Smooth muscle cell (in vitro differentiated cells): ENCODE measurements around the gene GCSAML. TPM values are rescaled to one million over a fixed set of nuclear protein-coding genes. Genes with fewer than 3 reads are reported as not detected.

Source experiments
- DNase-seq: peaks from one replicate; lab custom pipeline; 2025; ENCODE audit not compliant: unreplicated experiment; lab: John Stamatoyannopoulos, UW
- H2AFZ ChIP-seq: fragments of 200-600 bp; sonication (generic); 2 replicates; pipeline ENCODE4 v1.6.0; 2016; ENCODE audit warnings: antibody characterized with exemption, low read depth, mild to moderate bottlenecking
- H3F3A ChIP-seq: fragments of 200-600 bp; sonication (generic); 2 replicates; pipeline ENCODE4 v1.6.0; 2017; ENCODE audit warnings: antibody characterized with exemption, low read depth
- H3K27ac ChIP-seq: fragments of 200-600 bp; sonication (generic); 2 replicates; pipeline ENCODE4 v1.5.1; 2016; ENCODE audit warnings: low read depth, mild to moderate bottlenecking
- H3K27me3 ChIP-seq: fragments of 200-600 bp; sonication (generic); 2 replicates; pipeline ENCODE4 v1.6.1; 2016; ENCODE audit warnings: low read depth, mild to moderate bottlenecking
- H3K36me3 ChIP-seq: fragments of 200-600 bp; sonication (generic); 2 replicates; pipeline ENCODE4 v1.5.1; 2016; ENCODE audit warnings: low read depth
- H3K4me1 ChIP-seq: fragments of 200-600 bp; sonication (generic); 2 replicates; pipeline ENCODE4 v1.5.1; 2016; ENCODE audit warnings: low read depth
- H3K4me2 ChIP-seq: fragments of 200-600 bp; sonication (generic); 2 replicates; pipeline ENCODE4 v1.6.0; 2016; ENCODE audit warnings: mild to moderate bottlenecking
- H3K4me3 ChIP-seq: fragments of 200-600 bp; sonication (generic); 2 replicates; pipeline ENCODE4 v1.5.1; 2016; ENCODE audit warnings: mild to moderate bottlenecking
- H3K79me2 ChIP-seq: fragments of 200-600 bp; sonication (generic); 2 replicates; pipeline ENCODE4 v1.6.0; 2016; ENCODE audit warnings: low read depth, mild to moderate bottlenecking
- H3K9ac ChIP-seq: fragments of 200-600 bp; sonication (generic); 2 replicates; pipeline ENCODE4 v1.6.0; 2016; ENCODE audit warnings: low read depth
- H3K9me3 ChIP-seq: fragments of 200-600 bp; sonication (generic); replicated peaks from 2 replicates; pipeline ENCODE4 v1.5.1; 2016; ENCODE audit warnings: low read depth
- H4K20me1 ChIP-seq: fragments of 200-600 bp; sonication (generic); 2 replicates; pipeline ENCODE4 v1.6.0; 2016; ENCODE audit warnings: low read depth
- CTCF ChIP-seq: fragments of 200-600 bp; sonication (generic); IDR thresholded peaks from 2 replicates; pipeline ENCODE4 v1.5.1; 2017; ENCODE audit warnings: borderline replicate concordance, mild to moderate bottlenecking, antibody characterized with exemption; ENCODE audit not compliant: insufficient read depth, poor library complexity, severe bottlenecking
- WGBS: methylation state at CpG from one replicate; pipeline ENCODE4 v1.1.7; 2016; ENCODE audit warnings: low lambda C conversion rate; 5-methylcytosine and 5-hydroxymethylcytosine counted together
- polyA plus RNA-seq: library from polyadenylated mRNA; unstranded; fragments of >200 nt; fragmentation: Nextera tagmentation; extraction: Ambion mirVana; gene quantifications from 2 replicates; pipeline ENCODE4 v1.2.1, GENCODE V29; 2016
- total RNA-seq: library from RNA; depleted of rRNA; stranded (reverse); fragments of >200 nt; gene quantifications from 2 replicates; pipeline ENCODE4 v1.2.3, GENCODE V29; 2014

The GCSAML gene
- total and polyA plus RNA-seq, 2 experiments from 2014 or later: not detected

- no peaks in the 10 kb centered on the region for H3F3A ChIP-seq
- WGBS: 64% methylated on average over 3 of the region's 3 CpGs
- no peaks in the 10 kb centered on the region for H3K27me3 ChIP-seq
- H3K4me1 ChIP-seq: peaks cover 8% of the 10 kb centered on the region
- no peaks in the 10 kb centered on the region for H3K79me2 ChIP-seq
- H4K20me1 ChIP-seq: no peaks in the 10 kb centered on the region
- H3K9ac ChIP-seq: no peak overlapping the region
- no peak overlapping the region for H3K27ac ChIP-seq
- no peak for DNase-seq
- H3K4me3 ChIP-seq: no peak overlapping the region
- H3K36me3 ChIP-seq: no peaks in the 10 kb centered on the region
- no peak overlapping the region for H3K4me2 ChIP-seq
- no peak overlapping the region for H2AFZ ChIP-seq
- TF ChIP-seq CTCF: no peak
- no peaks in the 10 kb centered on the region for H3K9me3 ChIP-seq
These were observed 6.1 kb upstream of the GCSAML start for GRCh38 chr1:247542811-247543210.

- Histone ChIP-seq H3K4me3 (no peak overlapping the region), H3K9ac (no peak overlapping the region), H3K36me3 (no peaks in the 10 kb centered on the region), H2AFZ (no peak overlapping the region), H3K27me3 (no peaks in the 10 kb centered on the region), H3F3A (peaks cover 4% of the 10 kb centered on the region), H3K4me1 (peaks cover 8% of the 10 kb centered on the region), H4K20me1 (no peaks in the 10 kb centered on the region), H3K9me3 (no peaks in the 10 kb centered on the region), H3K27ac (no peak overlapping the region), H3K4me2 (no peak overlapping the region), H3K79me2 (no peaks in the 10 kb centered on the region)
- no peak for DNase-seq
- no peak for TF ChIP-seq CTCF
- 83% methylated on average over 5 of the region's 5 CpGs for WGBS
These were observed 842 bp upstream of the GCSAML start for GRCh38 chr1:247548092-247548491.

- Histone ChIP-seq H3K36me3 (no peaks in the 10 kb centered on the region), H3K4me2 (peak overlapping the region; percentile 56), H3K9me3 (no peaks in the 10 kb centered on the region), H3F3A (peaks cover 4% of the 10 kb centered on the region), H3K9ac (peak overlapping the region; percentile 63), H3K4me3 (no peak overlapping the region), H3K27ac (peak overlapping the region; percentile 93), H3K79me2 (no peaks in the 10 kb centered on the region), H3K4me1 (no peaks in the 10 kb centered on the region), H2AFZ (peak overlapping the region; percentile 9), H3K27me3 (no peaks in the 10 kb centered on the region), H4K20me1 (no peaks in the 10 kb centered on the region)
- no peak for DNase-seq
- WGBS: 0% methylated on average over 1 of the region's 1 CpG
- TF ChIP-seq CTCF: no peak
These were observed 2.8 kb downstream of the GCSAML start for GRCh38 chr1:247551721-247552120.

- no peaks in the 10 kb centered on the region for H3K4me1 ChIP-seq
- no peak overlapping the region for H3K4me3 ChIP-seq
- peak overlapping the region; percentile 56 for H3K4me2 ChIP-seq
- H3K79me2 ChIP-seq: no peaks in the 10 kb centered on the region
- peak overlapping the region; percentile 93 for H3K27ac ChIP-seq
- DNase-seq: no peak
- peaks cover 4% of the 10 kb centered on the region for H3F3A ChIP-seq
- TF ChIP-seq CTCF: no peak
- no peaks in the 10 kb centered on the region for H3K36me3 ChIP-seq
- peak overlapping the region; percentile 63 for H3K9ac ChIP-seq
- H3K9me3 ChIP-seq: no peaks in the 10 kb centered on the region
- H3K27me3 ChIP-seq: no peaks in the 10 kb centered on the region
- H4K20me1 ChIP-seq: no peaks in the 10 kb centered on the region
- H2AFZ ChIP-seq: no peak overlapping the region
- WGBS: 51% methylated on average over 2 of the region's 2 CpGs
These were observed 3.3 kb downstream of the GCSAML start for GRCh38 chr1:247552231-247552630.
